Measurements from ENCODE around the gene FAM240B. TPM values are rescaled to one million over a fixed set of nuclear protein-coding genes. Genes with fewer than 3 reads are reported as not detected.
A peak's percentile ranks its signal among the peaks of the same experiment; 100 is the strongest.

FAM240B gene
- total and polyA plus RNA-seq, 9 of the 15 experiments (the other 6 are each of a cell fraction or from before 2014, with no cell fraction given), result not detected

DNA sequence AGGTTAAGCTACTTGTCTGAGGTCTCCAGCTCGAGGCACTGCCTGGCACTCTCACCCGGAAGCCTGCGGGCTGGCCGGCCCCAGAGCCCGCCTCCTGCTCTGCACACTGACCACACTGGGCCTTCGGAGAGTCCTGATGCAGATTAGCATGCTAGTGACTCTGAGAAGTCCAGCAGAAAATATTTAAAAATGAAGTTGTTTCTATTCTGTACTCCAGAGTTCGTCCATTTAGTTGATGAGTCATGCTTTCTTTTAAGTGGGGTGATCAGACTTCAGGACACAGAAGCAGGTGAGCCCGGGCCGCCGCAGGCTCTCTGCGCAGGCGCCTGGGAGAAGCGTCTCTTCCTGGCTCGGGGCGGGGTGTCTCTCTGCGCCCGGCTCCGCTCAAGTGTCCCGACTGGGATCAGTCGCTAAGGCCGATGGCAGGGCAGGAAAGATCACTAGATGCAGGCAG, 32.5 kb downstream of the FAM240B start (continued):
- peak; percentile 58 for TF ChIP-seq ZNF316 (IDR thresholded peaks at IDR 0.05)

- no peaks in the 10 kb centered on the region for H3K79me2 ChIP-seq (ENCODE audit: control insufficient read depth, insufficient read depth, low read length)
- H3K9ac ChIP-seq (ENCODE audit: insufficient read depth in 1 of 2, low read depth in 2 of 2, low read length in 2 of 2), result no peak overlapping the region
- no peaks in the 10 kb centered on the region for H3K9me1 ChIP-seq (ENCODE audit: control insufficient read depth, insufficient read depth, low read length)
- POLR2A ChIA-PET, result interaction anchor here (0.6 kb wide), 1 partner anchor 9 kb away, joined by 3 read pairs; no protein-coding TSS in a partner anchor
- FAIRE-seq (no peak), ATAC-seq (no peak), DNase-seq (ENCODE audit: extremely low read depth in 1 of 4, low spot score in 3 of 4) (no peak)
- intact Hi-C loops (cut with micrococcal nuclease), result no loop called here
- CTCF ChIA-PET (ENCODE audit: low intra/inter-chr PET ratio), result no interaction called here
- H3K4me3 ChIP-seq, result no peak overlapping the region
- H4K20me1 ChIP-seq (replicated peaks; ENCODE audit: control insufficient read depth, insufficient read depth, low read length), result no peaks in the 10 kb centered on the region
- no peaks in the 10 kb centered on the region for H3K36me3 ChIP-seq (ENCODE audit: control insufficient read depth, insufficient read depth, low read length)
- H2AFZ ChIP-seq (ENCODE audit: low read depth, low read length), result peak overlapping the region; percentile 76
- H3K4me1 ChIP-seq (replicated peaks in 1 of 2; ENCODE audit: control insufficient read depth in 2 of 2, insufficient read depth in 2 of 2, low read length in 2 of 2), result peaks cover 5 to 6% of the 10 kb centered on the region in 2 experiments; a peak in 2 of 5 replicates
- no peaks in the 10 kb centered on the region for H3K9me3 ChIP-seq (replicated peaks; ENCODE audit: control insufficient read depth, insufficient read depth, low read depth, low read length)
- no TSS peak for BruUV-seq (replicated peaks)
- no peak for TF ChIP-seq ZBED1 (IDR thresholded peaks at IDR 0.05)
- TF ChIP-seq, protein P1, sequence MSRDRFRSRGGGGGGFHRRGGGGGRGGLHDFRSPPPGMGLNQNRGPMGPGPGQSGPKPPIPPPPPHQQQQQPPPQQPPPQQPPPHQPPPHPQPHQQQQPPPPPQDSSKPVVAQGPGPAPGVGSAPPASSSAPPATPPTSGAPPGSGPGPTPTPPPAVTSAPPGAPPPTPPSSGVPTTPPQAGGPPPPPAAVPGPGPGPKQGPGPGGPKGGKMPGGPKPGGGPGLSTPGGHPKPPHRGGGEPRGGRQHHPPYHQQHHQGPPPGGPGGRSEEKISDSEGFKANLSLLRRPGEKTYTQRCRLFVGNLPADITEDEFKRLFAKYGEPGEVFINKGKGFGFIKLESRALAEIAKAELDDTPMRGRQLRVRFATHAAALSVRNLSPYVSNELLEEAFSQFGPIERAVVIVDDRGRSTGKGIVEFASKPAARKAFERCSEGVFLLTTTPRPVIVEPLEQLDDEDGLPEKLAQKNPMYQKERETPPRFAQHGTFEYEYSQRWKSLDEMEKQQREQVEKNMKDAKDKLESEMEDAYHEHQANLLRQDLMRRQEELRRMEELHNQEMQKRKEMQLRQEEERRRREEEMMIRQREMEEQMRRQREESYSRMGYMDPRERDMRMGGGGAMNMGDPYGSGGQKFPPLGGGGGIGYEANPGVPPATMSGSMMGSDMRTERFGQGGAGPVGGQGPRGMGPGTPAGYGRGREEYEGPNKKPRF (IDR thresholded peaks at IDR 0.05; ENCODE audit: low read depth, low read length), result no peak
- no peak for TF ChIP-seq SNIP1 (IDR thresholded peaks at IDR 0.05; ENCODE audit: low read depth)
- TF ChIP-seq SMARCB1 (IDR thresholded peaks at IDR 0.05; ENCODE audit: insufficient read length, low read depth), result no peak
- TF ChIP-seq TOE1 (IDR thresholded peaks at IDR 0.05; ENCODE audit: borderline replicate concordance), result no peak
- no peak for TF ChIP-seq TOE1 (CRISPR knock-in tag; IDR thresholded peaks at IDR 0.05; ENCODE audit: borderline replicate concordance, low read depth)
- no peak for TF ChIP-seq FOXA1 (IDR thresholded peaks at IDR 0.05; ENCODE audit: borderline replicate concordance)
- TF ChIP-seq AFF1 (IDR thresholded peaks at IDR 0.05; ENCODE audit: low read depth in 1 of 2, partially characterized antibody in 2 of 2), result no peak
- no peak for TF ChIP-seq SRSF3 (IDR thresholded peaks at IDR 0.05; ENCODE audit: insufficient read depth, low read length)
- TF ChIP-seq ZNF584 (CRISPR knock-in tag; IDR thresholded peaks at IDR 0.05; ENCODE audit: low read depth), result no peak
- no peak for TF ChIP-seq GTF2A2 (tag; IDR thresholded peaks at IDR 0.05)
- TF ChIP-seq ZNF79 (CRISPR knock-in tag; IDR thresholded peaks at IDR 0.05; ENCODE audit: low read depth), result no peak
- no peak for TF ChIP-seq DDX20 (tag; IDR thresholded peaks at IDR 0.05; ENCODE audit: low read depth)
- TF ChIP-seq TAF1 (IDR thresholded peaks at IDR 0.05; ENCODE audit: control insufficient read depth, extremely low read depth, insufficient read depth, low read length, severe bottlenecking), result no peak
- in situ Hi-C loops (cut with MboI), result no loop called here
- H3K27ac ChIP-seq (ENCODE audit: extremely low read depth, low read depth, low read length), result no peak overlapping the region
- H3K27me3 ChIP-seq (ENCODE audit: control insufficient read depth in 2 of 2, insufficient read depth in 2 of 2, low read length in 2 of 2), result peaks cover 8 to 17% of the 10 kb centered on the region in 2 experiments; a peak in 4 of 5 replicates
- peak overlapping the region; percentile 46 for H3K4me2 ChIP-seq (ENCODE audit: insufficient read depth, low read length)
- 6% methylated on average over 10 of the region's 10 CpGs for WGBS (ENCODE audit: insufficient coverage, low coverage, missing lambda C conversion rate)
These were observed 33.0 kb downstream of the FAM240B start for GRCh38 chr9:38686933-38687332.

All from K562 (cell line).